ENCODE data around the gene NCBP3.
A peak's percentile ranks its signal among the peaks of the same experiment; 100 is the strongest.

Gene NCBP3

DNA sequence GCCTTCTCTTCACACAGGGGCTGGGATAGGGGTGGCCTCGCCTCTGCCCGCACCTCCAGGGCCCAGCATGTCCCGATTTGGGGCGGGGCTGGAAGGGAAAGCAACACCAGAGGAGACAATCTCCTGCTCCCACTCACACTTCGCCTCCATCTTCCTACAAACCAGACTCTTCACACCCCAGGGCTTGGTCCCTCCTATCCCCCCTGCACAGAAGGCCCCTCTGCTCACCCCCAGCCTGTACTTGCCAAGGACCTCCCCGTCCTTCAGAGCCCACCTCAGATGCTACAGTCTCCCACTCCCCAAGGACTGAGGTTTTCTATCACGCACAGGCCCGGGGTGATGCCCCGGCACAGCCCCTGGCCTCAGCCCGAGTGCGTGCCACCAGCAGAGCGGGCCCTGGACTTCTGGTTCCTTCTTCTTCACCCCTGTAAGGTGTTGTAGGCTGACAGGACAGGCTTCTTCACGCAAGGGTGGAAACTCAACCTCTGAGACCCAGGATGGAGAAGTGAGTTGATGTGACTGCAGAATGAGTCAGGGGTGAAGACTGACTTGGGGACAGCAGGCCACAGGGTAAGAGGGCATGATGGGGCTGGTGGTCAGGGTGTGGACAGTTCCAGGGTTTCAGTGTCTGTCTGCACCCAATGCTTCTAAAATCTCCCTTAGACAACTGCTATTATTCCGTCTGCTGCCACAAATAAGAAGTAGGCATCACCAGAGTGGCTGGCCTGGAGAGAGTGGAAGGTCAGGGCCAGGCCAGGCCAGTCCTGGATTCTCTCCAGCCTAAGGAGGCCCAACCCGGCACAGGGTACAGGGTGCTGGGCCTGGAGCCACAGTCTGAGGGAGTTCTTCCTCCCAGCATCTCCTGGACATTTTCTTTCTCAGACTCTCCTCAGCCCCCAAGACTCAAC is 47.5 kb downstream of the NCBP3 start:
- DNase-seq = no peak
- Histone ChIP-seq H3K9ac (ENCODE audit: low read length) (no peak overlapping the region), H2BK5ac (ENCODE audit: low read depth, low read length, poor library complexity) (no peak overlapping the region), H3K4me1 (ENCODE audit: control insufficient read depth in 1 of 2, insufficient read depth in 2 of 2, low read length in 2 of 2) (peaks cover 10 to 21% of the 10 kb centered on the region in 2 experiments), H3K18ac (ENCODE audit: low read length) (peak overlapping the region; percentile 12), H2AFZ (ENCODE audit: insufficient read depth, low read length, poor library complexity) (no peak overlapping the region), H2AK5ac (ENCODE audit: low read length) (no peak overlapping the region), H3K14ac (ENCODE audit: low read length) (no peak overlapping the region), H2BK12ac (ENCODE audit: low read length) (no peak overlapping the region), H2BK120ac (ENCODE audit: insufficient read depth, low read length, poor library complexity) (no peak overlapping the region), H3K4ac (ENCODE audit: low read depth, low read length) (no peak overlapping the region), H3K79me2 (ENCODE audit: control insufficient read depth, insufficient read depth, low read length, poor library complexity) (no peaks in the 10 kb centered on the region), H3K36me3 (ENCODE audit: control insufficient read depth in 1 of 2, insufficient read depth in 2 of 2, low read length in 2 of 2) (peaks cover 0 to 11% of the 10 kb centered on the region in 2 experiments), H3K23ac (ENCODE audit: low read length) (no peak overlapping the region), H4K8ac (ENCODE audit: low read depth, low read length) (no peak overlapping the region), H3K9me3 (ENCODE audit: insufficient read depth, low read depth, low read length) (peaks cover 4% of the 10 kb centered on the region), H4K91ac (ENCODE audit: low read depth, low read length) (peak overlapping the region; percentile 21), H3K79me1 (ENCODE audit: low read length) (peaks cover 4% of the 10 kb centered on the region), H3K27ac (ENCODE audit: low read depth, low read length) (no peak overlapping the region), H3K4me3 (ENCODE audit: low read depth, low read length) (no peak overlapping the region), H3K27me3 (ENCODE audit: insufficient read depth, low read length) (no peaks in the 10 kb centered on the region), H3K4me2 (ENCODE audit: low read length) (no peak overlapping the region), H4K12ac (ENCODE audit: low read depth, low read length) (no peak overlapping the region)
- no CpG with 5 or more reads among the region's 15 CpGs for WGBS (ENCODE audit: extremely low coverage, insufficient coverage, insufficient read length)

DNA sequence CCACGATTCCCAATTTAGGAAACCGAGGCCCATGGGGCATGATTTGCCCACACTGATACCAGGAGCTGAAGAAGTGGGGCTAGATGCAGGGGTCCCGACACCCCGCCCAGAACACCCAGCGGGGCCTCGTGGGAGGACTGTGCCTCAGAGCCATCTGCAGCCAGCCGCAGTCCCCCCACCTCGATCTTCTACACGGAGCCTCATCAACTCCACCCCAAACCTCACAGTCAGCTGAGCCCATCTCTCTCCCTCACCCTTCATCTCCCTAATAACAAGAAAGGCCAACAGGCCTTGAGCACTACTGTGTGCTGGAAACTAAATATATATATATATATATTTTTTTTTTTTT is 49.2 kb downstream of the NCBP3 start:
- Histone ChIP-seq H3K4me1 (ENCODE audit: control insufficient read depth in 1 of 2, insufficient read depth in 2 of 2, low read length in 2 of 2) (peaks cover 12 to 19% of the 10 kb centered on the region in 2 experiments), H3K27ac (ENCODE audit: low read depth, low read length) (no peak overlapping the region), H3K79me1 (ENCODE audit: low read length) (peaks cover 4% of the 10 kb centered on the region), H4K12ac (ENCODE audit: low read depth, low read length) (no peak overlapping the region), H3K36me3 (ENCODE audit: control insufficient read depth in 1 of 2, insufficient read depth in 2 of 2, low read length in 2 of 2) (peaks cover 0 to 8% of the 10 kb centered on the region in 2 experiments), H4K8ac (ENCODE audit: low read depth, low read length) (no peak overlapping the region), H3K79me2 (ENCODE audit: control insufficient read depth, insufficient read depth, low read length, poor library complexity) (no peaks in the 10 kb centered on the region), H2BK12ac (ENCODE audit: low read length) (no peak overlapping the region), H3K23ac (ENCODE audit: low read length) (no peak overlapping the region), H3K9me3 (ENCODE audit: insufficient read depth, low read depth, low read length) (peaks cover 4% of the 10 kb centered on the region), H4K91ac (ENCODE audit: low read depth, low read length) (no peak overlapping the region), H2AFZ (ENCODE audit: insufficient read depth, low read length, poor library complexity) (no peak overlapping the region), H3K18ac (ENCODE audit: low read length) (no peak overlapping the region), H3K14ac (ENCODE audit: low read length) (no peak overlapping the region), H2AK5ac (ENCODE audit: low read length) (no peak overlapping the region), H3K4ac (ENCODE audit: low read depth, low read length) (no peak overlapping the region), H3K27me3 (ENCODE audit: insufficient read depth, low read length) (no peaks in the 10 kb centered on the region), H3K9ac (ENCODE audit: low read length) (no peak overlapping the region), H2BK5ac (ENCODE audit: low read depth, low read length, poor library complexity) (peak overlapping the region; percentile 18), H3K4me3 (ENCODE audit: low read depth, low read length) (no peak overlapping the region), H3K4me2 (ENCODE audit: low read length) (no peak overlapping the region), H2BK120ac (ENCODE audit: insufficient read depth, low read length, poor library complexity) (no peak overlapping the region)
- WGBS (ENCODE audit: extremely low coverage, insufficient coverage, insufficient read length) = no CpG with 5 or more reads among the region's 9 CpGs
- no peak for DNase-seq

DNA sequence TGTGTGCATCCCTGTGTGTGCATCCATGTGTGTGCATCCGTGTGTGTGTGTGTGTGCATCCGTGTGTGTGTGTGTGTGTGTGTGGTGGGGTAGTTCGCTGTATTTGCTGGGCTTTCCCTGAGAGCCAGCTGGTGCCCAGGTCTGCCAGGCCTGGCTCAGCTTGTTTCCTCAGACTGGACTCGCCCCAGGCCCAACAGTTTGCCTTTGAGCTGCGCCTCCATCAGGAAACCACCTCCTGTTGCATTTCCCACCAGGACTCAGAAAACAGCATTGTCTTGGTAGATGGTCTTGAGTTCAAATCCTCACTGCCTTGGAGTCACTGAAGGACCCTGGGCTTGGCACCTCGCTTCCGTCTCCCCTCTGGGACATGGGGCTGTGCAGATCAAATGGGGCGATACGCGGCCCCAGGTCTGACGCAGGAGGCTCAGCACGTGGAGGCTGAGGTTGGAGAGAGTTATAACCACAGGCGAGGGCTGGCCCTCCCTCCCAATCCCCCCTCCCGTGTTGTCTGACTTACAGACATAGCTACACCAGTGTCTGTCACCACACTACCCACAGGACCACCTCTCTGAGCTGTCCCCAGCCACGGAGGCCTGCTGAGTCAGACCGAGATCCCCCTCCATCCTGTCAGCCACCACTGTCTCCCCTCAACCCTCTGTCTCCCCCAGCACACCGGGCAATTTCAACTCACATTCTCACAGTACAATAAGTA is 49.8 kb downstream of the NCBP3 start:
- H3K4me3 ChIP-seq (ENCODE audit: low read depth, low read length) = no peak overlapping the region
- H3K14ac ChIP-seq (ENCODE audit: low read length) = peak overlapping the region; percentile 23
- peak overlapping the region; percentile 17 for H4K91ac ChIP-seq (ENCODE audit: low read depth, low read length)
- no peak overlapping the region for H3K23ac ChIP-seq (ENCODE audit: low read length)
- no peak overlapping the region for H4K12ac ChIP-seq (ENCODE audit: low read depth, low read length)
- H2AFZ ChIP-seq (ENCODE audit: insufficient read depth, low read length, poor library complexity) = no peak overlapping the region
- no peak overlapping the region for H3K9ac ChIP-seq (ENCODE audit: low read length)
- H3K4me2 ChIP-seq (ENCODE audit: low read length) = no peak overlapping the region
- WGBS (ENCODE audit: extremely low coverage, insufficient coverage, insufficient read length) = no CpG with 5 or more reads among the region's 17 CpGs
- H3K79me1 ChIP-seq (ENCODE audit: low read length) = peaks cover 4% of the 10 kb centered on the region
- H3K27ac ChIP-seq (ENCODE audit: low read depth, low read length) = no peak overlapping the region
- H3K9me3 ChIP-seq (ENCODE audit: insufficient read depth, low read depth, low read length) = peaks cover 4% of the 10 kb centered on the region
- no peaks in the 10 kb centered on the region for H3K27me3 ChIP-seq (ENCODE audit: insufficient read depth, low read length)
- H3K4ac ChIP-seq (ENCODE audit: low read depth, low read length) = no peak overlapping the region
- H3K18ac ChIP-seq (ENCODE audit: low read length) = no peak overlapping the region
- DNase-seq = no peak
- H2BK5ac ChIP-seq (ENCODE audit: low read depth, low read length, poor library complexity) = no peak overlapping the region
- peaks cover 0 to 3% of the 10 kb centered on the region in 2 experiments for H3K36me3 ChIP-seq (ENCODE audit: control insufficient read depth in 1 of 2, insufficient read depth in 2 of 2, low read length in 2 of 2)
- no peaks in the 10 kb centered on the region for H3K79me2 ChIP-seq (ENCODE audit: control insufficient read depth, insufficient read depth, low read length, poor library complexity)
- no peak overlapping the region for H2AK5ac ChIP-seq (ENCODE audit: low read length)
- peak overlapping the region; percentile 14 for H2BK120ac ChIP-seq (ENCODE audit: insufficient read depth, low read length, poor library complexity)
- no peak overlapping the region for H4K8ac ChIP-seq (ENCODE audit: low read depth, low read length)
- H2BK12ac ChIP-seq (ENCODE audit: low read length) = no peak overlapping the region
- H3K4me1 ChIP-seq (ENCODE audit: control insufficient read depth in 1 of 2, insufficient read depth in 2 of 2, low read length in 2 of 2) = peaks cover 7 to 14% of the 10 kb centered on the region in 2 experiments

DNA sequence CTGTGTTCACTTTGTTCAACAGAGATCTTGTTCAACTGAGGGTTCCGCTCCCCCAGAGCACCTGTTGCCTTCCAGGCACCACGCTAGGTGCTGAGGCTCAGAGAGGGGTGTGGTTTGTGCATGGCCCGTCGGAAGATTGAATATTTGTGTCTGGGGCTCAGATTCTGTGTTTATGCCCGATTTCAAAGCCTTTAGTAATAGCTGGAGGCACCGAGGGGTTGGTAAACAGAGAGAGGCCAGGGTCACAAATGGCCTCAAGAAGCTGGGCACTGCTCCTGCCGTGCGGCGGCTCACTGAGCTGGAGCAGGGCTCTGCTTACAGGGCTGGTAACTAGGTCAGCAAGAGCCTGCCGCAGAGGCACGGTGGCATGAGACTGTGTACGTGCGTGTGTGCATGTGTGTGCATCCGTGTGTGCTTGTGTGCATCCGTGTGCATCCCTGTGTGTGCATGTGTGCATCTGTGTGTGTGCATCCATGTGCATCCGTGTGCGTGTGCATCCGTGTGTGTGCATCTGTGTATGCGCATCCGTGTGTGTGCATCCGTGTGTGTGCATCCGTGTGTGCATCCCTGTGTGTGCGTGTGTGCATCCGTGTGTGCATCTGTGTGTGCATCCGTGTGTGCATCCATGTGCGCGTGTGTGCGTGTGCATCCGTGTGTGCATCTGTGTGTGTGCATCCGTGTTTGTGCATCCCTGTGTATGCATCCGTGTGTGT is 50.5 kb downstream of the NCBP3 start:
- Histone ChIP-seq H2AK5ac (ENCODE audit: low read length) (no peak overlapping the region), H3K9me3 (ENCODE audit: insufficient read depth, low read depth, low read length) (peaks cover 4% of the 10 kb centered on the region)
- WGBS (ENCODE audit: extremely low coverage, insufficient coverage, insufficient read length) = no CpG with 5 or more reads among the region's 31 CpGs

More for the DNA sequence above, 50.5 kb downstream of the NCBP3 start:
- H3K4me1 ChIP-seq (ENCODE audit: control insufficient read depth in 1 of 2, insufficient read depth in 2 of 2, low read length in 2 of 2) = peaks cover 3 to 12% of the 10 kb centered on the region in 2 experiments
- peaks cover 0 to 2% of the 10 kb centered on the region in 2 experiments for H3K36me3 ChIP-seq (ENCODE audit: control insufficient read depth in 1 of 2, insufficient read depth in 2 of 2, low read length in 2 of 2)
- no peak overlapping the region for H3K9ac ChIP-seq (ENCODE audit: low read length)
- H2BK120ac ChIP-seq (ENCODE audit: insufficient read depth, low read length, poor library complexity) = no peak overlapping the region
- no peak overlapping the region for H3K4me2 ChIP-seq (ENCODE audit: low read length)
- H2AFZ ChIP-seq (ENCODE audit: insufficient read depth, low read length, poor library complexity) = no peak overlapping the region
- no peak overlapping the region for H2BK12ac ChIP-seq (ENCODE audit: low read length)
- no peak overlapping the region for H4K12ac ChIP-seq (ENCODE audit: low read depth, low read length)
- H4K8ac ChIP-seq (ENCODE audit: low read depth, low read length) = no peak overlapping the region
- H3K18ac ChIP-seq (ENCODE audit: low read length) = no peak overlapping the region
- no peaks in the 10 kb centered on the region for H3K27me3 ChIP-seq (ENCODE audit: insufficient read depth, low read length)
- H3K4me3 ChIP-seq (ENCODE audit: low read depth, low read length) = no peak overlapping the region
- no peak overlapping the region for H3K23ac ChIP-seq (ENCODE audit: low read length)
- no peak for DNase-seq
- no peak overlapping the region for H2BK5ac ChIP-seq (ENCODE audit: low read depth, low read length, poor library complexity)
- no peak overlapping the region for H3K4ac ChIP-seq (ENCODE audit: low read depth, low read length)
- no peak overlapping the region for H3K14ac ChIP-seq (ENCODE audit: low read length)
- no peaks in the 10 kb centered on the region for H3K79me2 ChIP-seq (ENCODE audit: control insufficient read depth, insufficient read depth, low read length, poor library complexity)
- peak overlapping the region; percentile 71 for H3K27ac ChIP-seq (ENCODE audit: low read depth, low read length)
- no peak overlapping the region for H4K91ac ChIP-seq (ENCODE audit: low read depth, low read length)
- H3K79me1 ChIP-seq (ENCODE audit: low read length) = peaks cover 4% of the 10 kb centered on the region
